Body of pancreas (tissue), 4 donors: ENCODE data around the gene SLC4A4. TPM values are rescaled to one million over a fixed set of nuclear protein-coding genes. Genes with fewer than 3 reads are reported as not detected.
A peak's percentile ranks its signal among the peaks of the same experiment; 100 is the strongest.
"Not testable (repeated sequence)": the region's sequence is repeated elsewhere in the genome, so short reads cannot be mapped to it uniquely, and the experiment has no call there.

Experiments
- ATAC-seq: fragments of 150-250 bp; one replicate; pipeline ENCODE4 v1.9.1; 2016
- DNase-seq, 4 donors: peaks; one replicate each; pipeline ENCODE4 v3.0.0-alpha.2; 2019
- H3K27ac ChIP-seq, 4 donors: fragments of 200-600 bp; sonication (generic); 1 replicate in 3 of 4; 2 replicates in 1 of 4; pipeline versions ENCODE4 v1.5.1 to v1.6.1; 2016 to 2019; ENCODE audit warnings: mild to moderate bottlenecking in 1 of 4, mixed read lengths in 1 of 4, moderate library complexity in 1 of 4
- H3K27me3 ChIP-seq, 2 donors: fragments of 200-600 bp; sonication (generic); one replicate each; pipeline ENCODE4 v1.6.0; 2016; ENCODE audit warnings: mild to moderate bottlenecking in 1 of 2
- H3K36me3 ChIP-seq, 2 donors: fragments of 200-600 bp; sonication (generic); replicated peaks in 1 of 2; 2 replicates each; pipeline ENCODE4 v1.5.1; 2016; ENCODE audit warnings: low read depth in 2 of 2; ENCODE audit not compliant: insufficient read depth in 1 of 2
- H3K4me1 ChIP-seq: fragments of 200-600 bp; sonication (generic); one replicate; pipeline ENCODE4 v1.6.0; 2016
- H3K4me3 ChIP-seq, 2 donors: fragments of 200-600 bp; sonication (generic); 1 replicate in 1 of 2; 2 replicates in 1 of 2; pipeline ENCODE4 v1.5.1; 2016 to 2019
- H3K9me3 ChIP-seq, 3 donors: fragments of 200-600 bp; sonication (generic); 1 replicate in 2 of 3; 2 replicates in 1 of 3; pipeline ENCODE4 v1.5.1; 2016
- CTCF ChIP-seq, 7 experiments: fragments of 450-650 bp in 4 of 7; fragments of 200-600 bp in 3 of 7; sonication (generic) in 3 of 7; IDR thresholded peaks; one replicate each; pipeline ENCODE4 v1.5.1; 2016 to 2019; ENCODE audit warnings: antibody characterized with exemption in 7 of 7
- POLR2A ChIP-seq, 3 donors: fragments of 450-650 bp; IDR thresholded peaks; one replicate each; pipeline ENCODE4 v1.6.1; 2016; ENCODE audit warnings: antibody characterized with exemption in 3 of 3, mild to moderate bottlenecking in 2 of 3
- WGBS, 2 donors: methylation state at CpG; one replicate each; pipeline ENCODE4 v1.1.5; 2017; 5-methylcytosine and 5-hydroxymethylcytosine counted together
- intact Hi-C: fragments of 100-400 bp; cut with DNase I; formaldehyde crosslinking; loops from one replicate; pipeline ENCODE4 v1.15.1; 2023
- total RNA-seq, 2 donors: library from RNA; depleted of rRNA; stranded (reverse); fragments of >200 nt; gene quantifications; one replicate each; pipeline ENCODE4 v1.1.0, GENCODE V29; 2016

SLC4A4 gene
- total RNA-seq, 2 donors from 2014 or later, result 334 to 402 TPM

DNA sequence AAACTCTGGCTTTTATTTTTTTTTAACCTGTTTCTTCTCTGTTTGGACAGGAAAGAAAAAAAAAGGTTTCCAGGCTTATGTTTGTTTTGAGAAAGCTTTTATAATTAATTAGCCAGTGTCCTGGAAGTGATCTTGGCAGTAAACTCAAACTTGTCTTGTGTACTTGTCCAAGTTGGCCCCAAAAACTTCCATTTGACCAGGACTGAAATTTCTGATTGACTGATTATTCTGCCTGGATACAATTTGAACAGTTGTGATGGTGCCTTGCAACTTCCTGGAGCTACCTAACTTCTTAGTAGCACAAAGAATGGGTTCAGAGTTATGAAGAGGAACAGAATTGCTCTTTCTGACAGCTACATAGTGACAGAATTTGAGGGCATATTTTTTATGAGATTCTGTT lies 62.0 kb downstream of the SLC4A4 start:
- Histone ChIP-seq H3K4me1 (peaks cover 19% of the 10 kb centered on the region), H3K36me3 (no peaks in the 10 kb centered on the region), H3K4me3 (no peak overlapping the region), H3K27ac (peak overlapping the region in 1 of 4 donors; percentile 11), H3K9me3 (no peaks in the 10 kb centered on the region), H3K27me3 (no peaks in the 10 kb centered on the region)
- ATAC-seq, result no peak
- DNase-seq, result no peak
- TF ChIP-seq CTCF (IDR thresholded peaks at IDR 0.05), result no peak
- TF ChIP-seq POLR2A (IDR thresholded peaks at IDR 0.05), result no peak
- intact Hi-C loops, result no loop called here

DNA sequence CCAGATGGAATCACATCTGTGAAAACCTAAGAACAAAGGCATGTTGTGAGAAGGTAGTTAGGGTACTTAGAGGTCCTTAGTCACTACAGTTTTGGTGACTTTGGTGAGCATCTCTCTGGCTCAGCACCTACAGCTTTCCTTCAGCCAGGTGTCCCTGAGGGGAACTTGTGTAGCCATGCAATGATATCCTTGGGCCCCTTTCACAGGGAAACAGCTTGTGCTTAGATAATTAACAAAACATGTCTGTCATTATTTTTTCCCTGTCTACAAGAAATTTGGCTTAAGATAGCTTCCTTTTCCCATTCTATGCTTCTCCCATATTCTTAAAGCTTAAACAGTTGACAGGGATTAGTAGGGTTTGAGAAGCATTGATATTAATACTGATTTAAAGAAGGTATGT lies 63.8 kb downstream of the SLC4A4 start:
- no peaks in the 10 kb centered on the region for H3K9me3 ChIP-seq
- no peak overlapping the region for H3K4me3 ChIP-seq
- H3K4me1 ChIP-seq, result peaks cover 10% of the 10 kb centered on the region
- ATAC-seq (no peak), DNase-seq (no peak)
- intact Hi-C loops, result no loop called here
- TF ChIP-seq POLR2A (IDR thresholded peaks at IDR 0.05), result no peak
- no peak for TF ChIP-seq CTCF (IDR thresholded peaks at IDR 0.05)
- no peaks in the 10 kb centered on the region for H3K27me3 ChIP-seq
- H3K36me3 ChIP-seq, result no peaks in the 10 kb centered on the region
- H3K27ac ChIP-seq, result no peak overlapping the region

- peaks cover 0 to 3% (median 0%) of the 10 kb centered on the region in 3 donors for H3K9me3 ChIP-seq
- H3K4me1 ChIP-seq, result peaks cover 14% of the 10 kb centered on the region
- TF ChIP-seq POLR2A (IDR thresholded peaks at IDR 0.05) (no peak), CTCF (IDR thresholded peaks at IDR 0.05) (no peak)
- ATAC-seq (peak; percentile 25), DNase-seq (no peak)
- no peak overlapping the region for H3K27ac ChIP-seq
- WGBS, 2 donors, result 83 to 91% methylated on average over 1 of the region's 1 CpG
- no peak overlapping the region for H3K4me3 ChIP-seq
- no peaks in the 10 kb centered on the region for H3K27me3 ChIP-seq
- no peaks in the 10 kb centered on the region for H3K36me3 ChIP-seq
- intact Hi-C loops, result no loop called here
These were observed 65.2 kb downstream of the SLC4A4 start for GRCh38 chr4:71404049-71404448.

- intact Hi-C loops, result no loop called here
- no peak overlapping the region for H3K4me3 ChIP-seq
- DNase-seq, result no peak
- 68 to 83% methylated on average over 2 of the region's 2 CpGs for WGBS, 2 donors
- H3K4me1 ChIP-seq, result peaks cover 15% of the 10 kb centered on the region
- TF ChIP-seq CTCF (IDR thresholded peaks at IDR 0.05) (no peak), POLR2A (IDR thresholded peaks at IDR 0.05) (no peak)
- no peak for ATAC-seq
- H3K27me3 ChIP-seq, result no peaks in the 10 kb centered on the region
- no peaks in the 10 kb centered on the region for H3K36me3 ChIP-seq
- H3K27ac ChIP-seq, result no peak overlapping the region
- peaks cover 0 to 5% (median 0%) of the 10 kb centered on the region in 3 donors for H3K9me3 ChIP-seq
These were observed 67.0 kb downstream of the SLC4A4 start for GRCh38 chr4:71405791-71406190.

DNA sequence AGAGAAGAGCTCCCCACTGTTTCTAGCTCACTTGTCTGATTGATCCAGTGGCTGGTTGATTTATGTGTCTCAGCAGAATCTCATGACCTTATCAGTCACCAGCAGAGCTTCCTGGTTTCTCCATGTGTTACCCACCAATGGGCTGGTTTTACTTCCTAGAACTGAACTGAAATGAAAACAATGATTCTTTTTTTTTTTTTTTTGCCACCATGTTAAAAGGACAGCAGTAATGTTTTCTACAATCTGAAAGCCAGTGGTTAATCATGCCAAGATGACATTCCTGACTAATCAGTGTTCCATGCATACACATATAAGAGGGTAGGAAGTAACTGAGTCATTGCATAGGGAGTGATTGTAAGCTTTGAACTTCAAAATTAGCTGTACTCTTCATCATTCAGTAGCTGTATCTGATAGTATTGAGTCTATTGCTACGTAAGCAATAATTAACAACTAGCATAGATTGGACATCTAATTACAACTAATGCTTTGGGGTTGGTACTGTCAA lies 67.7 kb downstream of the SLC4A4 start:
- Histone ChIP-seq H3K9me3 (peaks cover 0 to 5% (median 0%) of the 10 kb centered on the region in 3 donors), H3K27ac (no peak overlapping the region), H3K36me3 (no peaks in the 10 kb centered on the region), H3K4me3 (no peak overlapping the region), H3K27me3 (no peaks in the 10 kb centered on the region), H3K4me1 (peaks cover 15% of the 10 kb centered on the region)
- DNase-seq (no peak), ATAC-seq (no peak)
- no peak for TF ChIP-seq POLR2A (IDR thresholded peaks at IDR 0.05)
- TF ChIP-seq CTCF (IDR thresholded peaks at IDR 0.05), result no peak
- intact Hi-C loops, result no loop called here
- 67 to 70% methylated on average over 1 of the region's 1 CpG for WGBS, 2 donors

- ATAC-seq, DNase-seq, intact Hi-C loops, H3K36me3 ChIP-seq, H3K27me3 ChIP-seq, H3K4me3 ChIP-seq, H3K9me3 ChIP-seq: not testable (repeated sequence)
- Histone ChIP-seq H3K4me1 (peaks cover 15% of the 10 kb centered on the region), H3K27ac (peak overlapping the region in 1 of 4 donors; percentile 43)
These were observed 70.1 kb downstream of the SLC4A4 start for GRCh38 chr4:71408961-71409360.
